GM21737 (cell line): ENCODE results near the gene GPR15LG.
A peak's percentile ranks its signal among the peaks of the same experiment; 100 is the strongest.
"Not testable (repeated sequence)": the region's sequence is repeated elsewhere in the genome, so short reads cannot be mapped to it uniquely, and the experiment has no call there.

Source experiments
- ATAC-seq: cut with Tn5 transposase; IDR thresholded peaks from one replicate; pipeline ENCODE4 v1.9.1; 2021; ENCODE audit warnings: mild to moderate bottlenecking, moderate library complexity; ENCODE audit not compliant: unreplicated experiment

The GPR15LG gene

GRCh38 chr10:84173501-84173929, at the start of gene GPR15LG:
GPR15LG (plus strand) TSS chr10:84173801; CDS start chr10:84173852, 51 bp downstream.
- ATAC-seq, result peak; percentile 32

GRCh38 chr10:84125910-84126784, 47.5 kb upstream of the GPR15LG start:
- ATAC-seq, result not testable (repeated sequence)

- no peak for ATAC-seq
Measured at GRCh38 chr10:84126785-84127167, 46.8 kb upstream of the GPR15LG start.

GRCh38 chr10:84135836-84136235, 37.8 kb upstream of the GPR15LG start:
- no peak for ATAC-seq

GRCh38 chr10:84137811-84138210, 35.8 kb upstream of the GPR15LG start:
- no peak for ATAC-seq

- ATAC-seq, result peak; percentile 1
Measured at GRCh38 chr10:84138478-84139125, 35.0 kb upstream of the GPR15LG start.

- ATAC-seq, result peak; percentile 99
Measured at GRCh38 chr10:84139126-84140035, 34.2 kb upstream of the GPR15LG start, which contains the start of gene GHITM. GHITM (plus strand) TSS chr10:84139509; CDS start chr10:84141501, 1,992 bp downstream.

GRCh38 chr10:84140036-84140379, 33.6 kb upstream of the GPR15LG start:
- ATAC-seq, result no peak

- ATAC-seq, result no peak
Measured at GRCh38 chr10:84147347-84147746, 26.3 kb upstream of the GPR15LG start.

- peak; percentile 62 for ATAC-seq
Measured at GRCh38 chr10:84148006-84148597, 25.5 kb upstream of the GPR15LG start.

- no peak for ATAC-seq
Measured at GRCh38 chr10:84149854-84150253, 23.7 kb upstream of the GPR15LG start.

- no peak for ATAC-seq
Measured at GRCh38 chr10:84152769-84153168, 20.8 kb upstream of the GPR15LG start.

- ATAC-seq, result no peak
Measured at GRCh38 chr10:84155521-84155920, 18.1 kb upstream of the GPR15LG start.

GRCh38 chr10:84156009-84156408, 17.6 kb upstream of the GPR15LG start:
- ATAC-seq, result no peak

GRCh38 chr10:84156768-84157167, 16.8 kb upstream of the GPR15LG start:
- ATAC-seq, result no peak

GRCh38 chr10:84158061-84158460, 15.5 kb upstream of the GPR15LG start:
- no peak for ATAC-seq

GRCh38 chr10:84158550-84158949, 15.1 kb upstream of the GPR15LG start:
- no peak for ATAC-seq

- ATAC-seq, result no peak
Measured at GRCh38 chr10:84159076-84159685, 14.4 kb upstream of the GPR15LG start.

- ATAC-seq, result no peak
Measured at GRCh38 chr10:84160663-84161362, 12.8 kb upstream of the GPR15LG start.

- ATAC-seq, result no peak
Measured at GRCh38 chr10:84163996-84164395, 9.6 kb upstream of the GPR15LG start.
